ENCODE results near the gene ZYX.

ZYX gene

GRCh38 chr7:143380646-143381426, at the start of gene ZYX:
Gene ZYX (plus strand): TSS chr7:143381345. CDS start chr7:143381572, 227 bp downstream.
- DNase-seq (ENCODE audit: low spot score) = peak; percentile 91

DNA sequence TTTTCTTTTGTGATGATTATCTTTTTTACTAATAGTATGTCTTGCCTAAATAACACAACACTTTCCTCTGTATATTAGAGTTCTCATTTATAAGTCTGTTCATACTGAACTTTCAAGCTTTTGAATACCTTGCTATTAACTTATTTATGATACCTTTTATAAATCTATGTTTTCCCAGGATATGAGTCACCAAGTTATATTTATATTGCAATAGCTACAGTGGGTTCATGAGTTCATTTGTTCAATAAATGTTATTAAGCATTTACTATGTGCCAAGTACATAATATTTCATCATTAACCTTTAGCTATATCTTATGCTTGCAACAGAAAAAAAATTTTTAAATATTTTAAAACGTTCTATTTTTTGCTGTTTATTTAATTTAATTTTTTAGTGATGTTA, 46.9 kb upstream of the ZYX start:
- no peak for DNase-seq (ENCODE audit: low spot score)

GRCh38 chr7:143337216-143337615, 43.9 kb upstream of the ZYX start:
- no peak for DNase-seq (ENCODE audit: low spot score)

- DNase-seq (ENCODE audit: low spot score) = no peak
Measured at GRCh38 chr7:143341842-143342241, 39.3 kb upstream of the ZYX start.

DNA sequence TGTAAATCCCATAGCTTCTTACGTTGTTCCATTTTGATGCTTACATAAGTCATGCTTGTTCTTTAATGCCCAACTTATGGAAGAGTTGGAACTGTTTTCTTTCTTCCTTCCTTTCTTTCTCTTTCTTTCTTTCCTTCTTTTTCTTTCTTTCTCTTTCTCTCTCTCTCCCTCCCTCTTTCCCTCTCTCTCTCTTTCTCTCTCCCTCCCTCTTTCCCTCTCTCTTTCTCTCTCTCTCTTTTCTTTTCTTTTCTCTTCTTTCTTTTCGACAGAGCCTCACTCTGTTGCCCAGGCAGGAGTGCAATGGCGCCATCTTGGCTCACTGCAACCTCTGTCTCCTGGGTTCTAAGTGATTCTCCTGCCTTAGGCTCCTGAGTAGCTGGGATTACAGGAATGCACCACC, 37.5 kb upstream of the ZYX start:
- no peak for DNase-seq (ENCODE audit: low spot score)

GRCh38 chr7:143345428-143345900, 35.7 kb upstream of the ZYX start:
- DNase-seq (ENCODE audit: low spot score) = peak; percentile 67

GRCh38 chr7:143346018-143346417, 35.1 kb upstream of the ZYX start:
- no peak for DNase-seq (ENCODE audit: low spot score)

GRCh38 chr7:143347950-143348349, 33.2 kb upstream of the ZYX start:
- no peak for DNase-seq (ENCODE audit: low spot score)

- DNase-seq (ENCODE audit: low spot score) = no peak
Measured at GRCh38 chr7:143351060-143351459, 30.1 kb upstream of the ZYX start.

DNA sequence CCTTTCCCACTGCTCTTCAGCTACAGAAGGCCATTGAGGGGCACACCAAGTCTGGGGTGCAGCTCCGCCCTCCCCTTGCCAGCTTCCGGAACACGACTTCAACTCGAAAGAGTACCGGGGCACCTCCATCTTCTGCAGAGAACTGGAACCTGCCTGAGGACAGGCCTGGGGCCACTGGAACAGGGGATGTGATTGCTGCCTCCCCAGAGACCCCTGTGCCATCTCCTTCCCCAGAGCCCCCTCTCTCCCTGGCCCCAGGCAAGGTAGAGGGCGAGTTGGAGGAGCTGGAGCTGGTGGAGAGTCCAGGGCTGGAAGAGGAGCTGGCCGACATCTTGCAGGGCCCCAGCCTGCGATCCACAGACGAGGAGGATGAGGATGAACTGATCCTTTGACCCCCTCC, 29.6 kb upstream of the ZYX start:
- DNase-seq (ENCODE audit: low spot score) = no peak

- DNase-seq (ENCODE audit: low spot score) = no peak
Measured at GRCh38 chr7:143352531-143353002, 28.6 kb upstream of the ZYX start.

DNA sequence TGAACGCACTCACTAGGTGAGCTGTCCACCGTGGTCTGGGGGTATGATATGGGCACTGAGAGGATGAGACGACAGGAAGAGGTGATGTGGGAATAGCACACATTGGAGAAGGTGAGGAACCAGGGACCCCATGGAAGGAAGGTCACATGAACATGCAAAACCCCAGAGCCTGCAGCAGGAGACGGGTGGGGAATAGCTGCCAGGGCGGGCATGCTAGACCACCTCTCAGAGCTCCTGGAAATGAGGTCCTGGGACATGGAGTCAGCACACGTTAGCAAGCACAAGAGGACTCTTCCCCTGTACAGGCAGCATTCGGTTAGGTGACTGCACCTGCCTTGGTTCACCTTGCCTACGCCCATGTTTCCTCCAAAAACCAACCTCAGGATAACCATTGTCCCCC, 26.8 kb upstream of the ZYX start:
- no peak for DNase-seq (ENCODE audit: low spot score)

- DNase-seq (ENCODE audit: low spot score) = no peak
Measured at GRCh38 chr7:143354965-143355364, 26.2 kb upstream of the ZYX start.

GRCh38 chr7:143355450-143356385, 25.4 kb upstream of the ZYX start:
- no peak for DNase-seq (ENCODE audit: low spot score)

- no peak for DNase-seq (ENCODE audit: low spot score)
Measured at GRCh38 chr7:143356414-143357050, 24.6 kb upstream of the ZYX start.

- DNase-seq (ENCODE audit: low spot score) = no peak
Measured at GRCh38 chr7:143358626-143359025, 22.5 kb upstream of the ZYX start.

DNA sequence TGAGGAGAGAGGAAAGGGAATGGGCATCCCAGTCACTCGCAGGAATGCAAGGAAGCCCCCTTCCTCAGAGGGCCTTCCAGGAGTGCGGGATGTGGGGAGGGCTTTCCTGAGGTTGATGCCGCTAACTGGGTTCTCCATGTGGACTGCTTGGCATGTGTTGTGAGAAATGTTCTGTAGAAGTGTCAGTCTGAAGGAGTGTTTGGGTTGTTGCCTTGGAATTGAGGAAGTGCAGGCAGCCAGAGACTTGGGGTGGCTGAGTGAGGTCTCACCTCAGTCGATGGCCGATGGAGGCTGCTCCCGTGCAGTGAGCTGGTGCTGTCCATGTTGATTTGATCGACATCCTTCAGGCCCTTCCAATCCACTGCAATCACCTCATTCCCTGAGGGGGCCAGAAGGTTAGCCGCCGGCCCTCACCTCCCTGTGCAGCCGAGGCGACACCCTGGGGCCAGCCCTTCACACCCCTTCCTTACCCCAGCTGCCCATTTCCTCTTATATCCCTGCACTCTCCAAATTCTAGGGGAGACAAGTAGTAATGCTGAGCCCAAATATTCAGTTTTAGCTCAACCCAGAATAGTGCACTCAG, 21.3 kb upstream of the ZYX start:
- no peak for DNase-seq (ENCODE audit: low spot score)

DNA sequence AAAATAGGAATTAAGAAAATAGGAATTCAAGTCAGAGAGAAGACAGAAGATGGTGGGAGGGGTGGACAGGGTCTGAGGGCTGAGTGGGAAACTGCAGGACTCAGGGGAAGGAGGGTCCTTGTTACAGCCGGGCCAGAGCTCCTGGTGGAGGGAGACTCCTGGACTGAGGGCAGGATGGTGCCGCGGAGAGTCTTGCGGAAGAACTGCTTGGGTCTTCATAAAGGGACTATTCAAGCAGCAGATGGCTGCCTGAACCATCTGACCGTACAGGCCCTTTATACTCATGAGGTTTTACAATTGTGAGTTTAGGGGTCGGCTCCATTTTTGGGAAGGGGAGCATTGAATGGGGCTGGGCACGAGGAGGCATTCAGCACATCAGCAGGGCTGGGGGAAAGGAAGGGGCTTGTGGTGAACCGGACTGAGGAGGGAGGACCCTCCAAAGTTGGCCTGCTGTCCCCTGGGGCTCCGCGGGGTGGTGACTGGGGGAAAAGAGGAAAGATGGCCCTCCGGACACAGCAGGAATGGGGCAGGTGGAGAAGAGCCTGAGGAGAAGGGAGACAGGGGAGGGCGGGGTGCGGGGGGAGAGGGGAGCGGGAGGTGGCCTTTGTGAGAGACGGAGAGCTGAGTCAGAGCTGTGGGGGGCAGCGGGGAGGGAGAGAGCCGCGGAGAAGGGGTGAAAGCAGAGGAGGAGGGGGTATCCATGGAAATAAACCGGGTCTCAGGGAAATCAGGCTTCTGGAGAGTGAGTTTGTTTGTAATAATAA, 20.2 kb upstream of the ZYX start:
- no peak for DNase-seq (ENCODE audit: low spot score)

- peak; percentile 41 for DNase-seq (ENCODE audit: low spot score)
Measured at GRCh38 chr7:143361552-143362130, 19.5 kb upstream of the ZYX start.

DNA sequence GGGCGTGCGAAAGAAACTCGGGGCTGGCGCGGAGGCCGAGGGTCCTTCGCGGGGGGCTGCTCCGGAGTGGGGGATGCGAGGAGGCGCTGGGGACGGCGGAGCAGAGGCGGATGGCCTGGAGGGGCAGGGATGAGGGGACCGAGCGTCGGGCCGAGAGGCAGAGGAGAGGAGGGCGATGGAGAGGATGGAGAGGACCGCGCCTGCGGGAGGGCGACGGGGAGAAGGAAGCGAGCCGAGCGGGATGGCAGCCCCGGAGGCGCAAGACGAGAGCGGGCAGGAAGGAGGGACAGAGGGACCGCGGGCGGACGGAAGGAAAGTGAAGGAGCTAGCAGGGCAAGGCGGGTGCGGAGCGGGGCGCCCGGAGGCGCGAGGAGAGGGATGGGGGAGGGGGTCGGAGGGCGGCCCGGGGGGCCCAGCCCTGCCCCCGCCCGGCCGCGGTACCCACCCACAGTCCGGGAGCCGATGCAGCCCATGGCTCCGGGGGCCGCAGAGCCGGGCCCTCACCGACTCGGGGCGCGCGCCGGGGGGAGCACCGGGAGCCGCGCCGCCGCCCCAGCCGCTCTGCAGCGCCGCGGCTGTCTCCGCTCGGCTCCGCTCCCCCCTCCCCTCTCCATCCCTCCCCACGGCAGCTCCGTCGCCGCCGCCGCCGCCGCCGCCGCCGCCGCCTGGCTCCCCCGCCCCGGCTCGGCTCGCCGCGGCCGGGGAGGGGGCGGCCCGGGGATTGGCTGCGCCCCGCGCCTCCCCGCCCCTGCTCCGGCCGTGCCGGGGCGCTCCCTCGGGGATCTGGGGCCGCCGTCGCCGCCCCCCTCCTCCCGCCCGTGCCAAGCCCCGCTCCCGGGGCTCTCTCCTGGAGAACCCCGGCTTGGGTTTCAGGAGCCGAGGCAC, 18.8 kb upstream of the ZYX start, which contains the start of gene FAM131B:
TSS of gene FAM131B (minus strand) at position 583 of the 885 bp plus-strand sequence. CDS start at position 473, 110 bp downstream.
- peak; percentile 49 for DNase-seq (ENCODE audit: low spot score)
